ENCODE measurements around the gene FHIT.

The FHIT gene

DNA sequence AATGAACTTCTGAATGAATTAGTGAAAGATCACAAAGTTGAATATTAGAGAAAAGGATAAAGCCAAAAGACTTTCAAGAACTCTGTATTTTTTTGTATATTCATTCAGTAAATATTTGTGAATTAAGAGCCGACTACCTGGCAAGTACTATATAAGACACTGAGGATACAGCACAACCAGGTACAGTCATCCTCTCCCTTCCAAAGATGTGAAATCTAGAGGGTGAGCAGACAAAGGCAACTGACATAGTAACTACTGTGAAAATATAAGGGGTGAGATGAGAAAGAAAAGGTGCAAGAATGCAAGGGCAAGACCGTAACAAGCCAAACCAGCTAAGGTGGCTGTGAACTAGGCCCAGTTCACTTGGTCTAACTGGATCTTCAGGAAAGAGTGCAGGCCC is 1226.9 kb downstream of the FHIT start:
- Histone ChIP-seq H3K4me3 (ENCODE audit: low read depth, low read length) (no peak overlapping the region), H3K9me3 (no peaks in the 10 kb centered on the region), H3K36me3 (no peaks in the 10 kb centered on the region), H3K4me1 (no peaks in the 10 kb centered on the region), H3K27me3 (no peaks in the 10 kb centered on the region)
- TF ChIP-seq, protein P1, sequence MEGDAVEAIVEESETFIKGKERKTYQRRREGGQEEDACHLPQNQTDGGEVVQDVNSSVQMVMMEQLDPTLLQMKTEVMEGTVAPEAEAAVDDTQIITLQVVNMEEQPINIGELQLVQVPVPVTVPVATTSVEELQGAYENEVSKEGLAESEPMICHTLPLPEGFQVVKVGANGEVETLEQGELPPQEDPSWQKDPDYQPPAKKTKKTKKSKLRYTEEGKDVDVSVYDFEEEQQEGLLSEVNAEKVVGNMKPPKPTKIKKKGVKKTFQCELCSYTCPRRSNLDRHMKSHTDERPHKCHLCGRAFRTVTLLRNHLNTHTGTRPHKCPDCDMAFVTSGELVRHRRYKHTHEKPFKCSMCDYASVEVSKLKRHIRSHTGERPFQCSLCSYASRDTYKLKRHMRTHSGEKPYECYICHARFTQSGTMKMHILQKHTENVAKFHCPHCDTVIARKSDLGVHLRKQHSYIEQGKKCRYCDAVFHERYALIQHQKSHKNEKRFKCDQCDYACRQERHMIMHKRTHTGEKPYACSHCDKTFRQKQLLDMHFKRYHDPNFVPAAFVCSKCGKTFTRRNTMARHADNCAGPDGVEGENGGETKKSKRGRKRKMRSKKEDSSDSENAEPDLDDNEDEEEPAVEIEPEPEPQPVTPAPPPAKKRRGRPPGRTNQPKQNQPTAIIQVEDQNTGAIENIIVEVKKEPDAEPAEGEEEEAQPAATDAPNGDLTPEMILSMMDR (IDR thresholded peaks at IDR 0.05; ENCODE audit: low read depth, low read length) = no peak
- no peak for DNase-seq

DNA sequence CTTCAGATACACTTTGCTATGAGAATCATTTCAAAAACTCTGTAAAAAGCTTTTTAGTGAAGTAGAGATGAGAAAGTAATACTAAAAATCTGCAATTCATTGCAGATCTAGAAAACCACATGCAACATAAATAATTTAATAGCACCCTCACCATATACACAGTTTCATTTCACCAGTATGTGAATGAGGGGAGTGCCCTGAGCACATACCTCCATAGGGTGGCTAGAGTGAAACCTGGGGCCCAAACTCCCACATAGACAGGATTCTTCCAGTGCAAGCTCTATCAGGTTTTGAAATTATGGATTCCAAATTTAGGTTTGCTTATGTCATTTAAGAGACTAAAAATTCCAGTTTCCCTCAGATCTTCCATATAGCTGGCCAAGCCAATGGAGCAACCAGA is 1228.1 kb downstream of the FHIT start:
- Histone ChIP-seq H3K4me3 (ENCODE audit: low read depth, low read length) (no peak overlapping the region), H3K9me3 (no peaks in the 10 kb centered on the region), H3K27me3 (no peaks in the 10 kb centered on the region), H3K4me1 (no peaks in the 10 kb centered on the region), H3K36me3 (no peaks in the 10 kb centered on the region)
- DNase-seq = no peak
- TF ChIP-seq, protein P1 (IDR thresholded peaks at IDR 0.05; ENCODE audit: low read depth, low read length) = no peak

DNA sequence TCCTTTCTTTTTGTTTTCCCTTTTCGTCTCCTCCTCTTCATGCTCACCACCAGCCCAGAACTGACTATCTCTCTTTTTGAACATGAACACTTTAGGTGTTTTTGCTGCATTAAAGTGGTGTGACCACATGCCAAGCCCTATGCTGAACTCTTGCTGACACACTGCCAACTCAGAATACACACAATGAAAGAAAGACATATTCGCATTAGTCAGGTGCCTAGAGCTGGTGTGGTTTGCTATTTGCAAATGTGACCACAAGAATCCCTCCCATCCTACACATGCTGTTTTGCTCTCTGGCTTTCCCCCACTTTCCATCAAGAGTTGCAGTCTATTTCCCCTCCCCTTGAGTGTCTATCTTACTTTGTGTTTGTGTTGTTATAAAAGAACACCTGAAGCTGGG is 1233.6 kb downstream of the FHIT start:
- no peaks in the 10 kb centered on the region for H3K9me3 ChIP-seq

DNA sequence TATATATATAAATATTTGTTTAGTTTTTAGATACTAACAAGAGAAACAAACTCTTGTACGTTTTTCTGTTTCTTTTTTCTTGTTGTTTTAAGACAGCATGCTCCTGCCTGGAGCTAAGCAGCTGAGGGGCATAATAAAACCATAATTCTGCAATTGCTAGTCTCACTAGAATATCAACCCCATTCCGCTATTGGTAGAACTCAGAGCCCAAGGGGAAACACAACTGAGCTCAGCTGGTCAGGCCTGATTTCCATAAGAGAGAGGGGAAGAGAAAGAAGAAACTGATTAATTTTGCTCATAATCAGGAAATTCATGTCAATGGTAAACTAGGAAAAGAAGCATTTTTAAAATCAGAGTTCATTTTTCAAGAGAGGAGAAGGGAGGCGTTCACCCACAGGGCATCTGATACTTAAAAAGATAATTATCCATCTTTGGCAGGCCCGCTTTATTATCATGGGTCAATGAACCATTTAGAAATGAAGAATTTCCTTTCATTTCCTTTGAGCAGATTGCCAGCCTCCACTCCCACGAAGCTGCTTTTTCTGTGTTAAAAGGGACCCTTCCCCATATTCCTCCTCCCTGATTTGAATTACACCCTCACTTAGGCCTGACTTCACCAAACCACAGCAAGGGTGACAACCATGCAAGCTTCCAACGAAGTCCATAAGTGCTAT is 1236.1 kb downstream of the FHIT start:
- no peak for DNase-seq
- H3K4me1 ChIP-seq = no peaks in the 10 kb centered on the region

More for the DNA sequence above, 1233.6 kb downstream of the FHIT start:
- Histone ChIP-seq H3K27me3 (no peaks in the 10 kb centered on the region), H3K4me1 (no peaks in the 10 kb centered on the region), H3K4me3 (ENCODE audit: low read depth, low read length) (no peak overlapping the region), H3K36me3 (no peaks in the 10 kb centered on the region)
- TF ChIP-seq, protein P1 (IDR thresholded peaks at IDR 0.05; ENCODE audit: low read depth, low read length) = no peak
- no peak for DNase-seq

DNA sequence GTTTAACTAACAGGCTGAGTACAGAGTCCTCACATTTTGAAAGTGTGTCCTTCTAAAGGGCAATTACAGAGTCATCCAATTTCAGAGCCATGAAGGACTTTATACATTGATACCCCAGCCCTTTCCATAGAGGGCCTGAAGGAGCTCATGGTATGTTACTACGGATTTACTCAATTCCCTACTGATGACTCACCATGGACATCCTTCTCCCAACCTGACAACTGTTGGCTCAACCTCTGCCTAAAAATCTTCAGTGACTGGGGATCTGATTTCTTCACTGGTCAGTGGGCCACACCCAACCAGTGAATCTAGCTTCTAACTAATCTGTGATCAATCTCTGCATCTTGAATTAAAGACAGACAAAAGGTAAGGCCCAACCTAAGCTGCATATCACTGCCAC is 1238.0 kb downstream of the FHIT start:
- Histone ChIP-seq H3K9me3 (no peaks in the 10 kb centered on the region), H3K27me3 (no peaks in the 10 kb centered on the region), H3K36me3 (no peaks in the 10 kb centered on the region), H3K4me1 (no peaks in the 10 kb centered on the region), H3K4me3 (ENCODE audit: low read depth, low read length) (no peak overlapping the region)
- TF ChIP-seq, protein P1 (IDR thresholded peaks at IDR 0.05; ENCODE audit: low read depth, low read length) = no peak
- DNase-seq = no peak

More for the DNA sequence above, 1236.1 kb downstream of the FHIT start:
- TF ChIP-seq, protein P1 (IDR thresholded peaks at IDR 0.05; ENCODE audit: low read depth, low read length) = no peak
- H3K27me3 ChIP-seq = no peaks in the 10 kb centered on the region
- no peak overlapping the region for H3K4me3 ChIP-seq (ENCODE audit: low read depth, low read length)
- H3K9me3 ChIP-seq = no peaks in the 10 kb centered on the region
- no peaks in the 10 kb centered on the region for H3K36me3 ChIP-seq

DNA sequence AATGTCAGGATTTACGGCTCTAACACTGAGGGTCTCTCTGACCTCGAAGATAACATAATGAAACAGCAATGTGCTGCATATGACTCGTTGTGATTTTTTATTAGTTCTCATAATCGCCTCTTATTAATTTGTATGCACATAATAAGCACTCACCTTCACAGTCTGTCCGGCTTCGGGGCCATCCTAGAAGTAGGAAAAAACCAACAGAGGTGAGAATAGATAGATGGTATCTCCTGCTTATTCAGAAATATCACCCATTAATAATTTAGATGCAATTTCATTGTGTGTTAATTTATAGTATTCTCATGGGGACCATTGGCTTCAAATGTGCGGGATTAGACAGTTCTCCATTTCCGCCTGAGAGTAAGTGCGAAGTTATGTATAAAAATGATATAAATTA is 1240.0 kb downstream of the FHIT start:
- no peak overlapping the region for H3K4me3 ChIP-seq (ENCODE audit: low read depth, low read length)
- TF ChIP-seq, protein P1 (IDR thresholded peaks at IDR 0.05; ENCODE audit: low read depth, low read length) = no peak
- DNase-seq = no peak
- H3K4me1 ChIP-seq = no peaks in the 10 kb centered on the region
- no peaks in the 10 kb centered on the region for H3K36me3 ChIP-seq
- H3K27me3 ChIP-seq = no peaks in the 10 kb centered on the region
- H3K9me3 ChIP-seq = no peaks in the 10 kb centered on the region
